Smooth muscle cell (in vitro differentiated cells): ENCODE results near the gene CTSV. TPM values are rescaled to one million over a fixed set of nuclear protein-coding genes. Genes with fewer than 3 reads are reported as not detected.
"Not testable (repeated sequence)": the region's sequence is repeated elsewhere in the genome, so short reads cannot be mapped to it uniquely, and the experiment has no call there.

Source experiments
- DNase-seq: peaks from one replicate; lab custom pipeline; 2025; ENCODE audit not compliant: unreplicated experiment; lab: John Stamatoyannopoulos, UW
- H2AFZ ChIP-seq: fragments of 200-600 bp; sonication (generic); 2 replicates; pipeline ENCODE4 v1.6.0; 2016; ENCODE audit warnings: antibody characterized with exemption, low read depth, mild to moderate bottlenecking
- H3F3A ChIP-seq: fragments of 200-600 bp; sonication (generic); 2 replicates; pipeline ENCODE4 v1.6.0; 2017; ENCODE audit warnings: antibody characterized with exemption, low read depth
- H3K27ac ChIP-seq: fragments of 200-600 bp; sonication (generic); 2 replicates; pipeline ENCODE4 v1.5.1; 2016; ENCODE audit warnings: low read depth, mild to moderate bottlenecking
- H3K27me3 ChIP-seq: fragments of 200-600 bp; sonication (generic); 2 replicates; pipeline ENCODE4 v1.6.1; 2016; ENCODE audit warnings: low read depth, mild to moderate bottlenecking
- H3K36me3 ChIP-seq: fragments of 200-600 bp; sonication (generic); 2 replicates; pipeline ENCODE4 v1.5.1; 2016; ENCODE audit warnings: low read depth
- H3K4me1 ChIP-seq: fragments of 200-600 bp; sonication (generic); 2 replicates; pipeline ENCODE4 v1.5.1; 2016; ENCODE audit warnings: low read depth
- H3K4me2 ChIP-seq: fragments of 200-600 bp; sonication (generic); 2 replicates; pipeline ENCODE4 v1.6.0; 2016; ENCODE audit warnings: mild to moderate bottlenecking
- H3K4me3 ChIP-seq: fragments of 200-600 bp; sonication (generic); 2 replicates; pipeline ENCODE4 v1.5.1; 2016; ENCODE audit warnings: mild to moderate bottlenecking
- H3K79me2 ChIP-seq: fragments of 200-600 bp; sonication (generic); 2 replicates; pipeline ENCODE4 v1.6.0; 2016; ENCODE audit warnings: low read depth, mild to moderate bottlenecking
- H3K9ac ChIP-seq: fragments of 200-600 bp; sonication (generic); 2 replicates; pipeline ENCODE4 v1.6.0; 2016; ENCODE audit warnings: low read depth
- H3K9me3 ChIP-seq: fragments of 200-600 bp; sonication (generic); replicated peaks from 2 replicates; pipeline ENCODE4 v1.5.1; 2016; ENCODE audit warnings: low read depth
- H4K20me1 ChIP-seq: fragments of 200-600 bp; sonication (generic); 2 replicates; pipeline ENCODE4 v1.6.0; 2016; ENCODE audit warnings: low read depth
- CTCF ChIP-seq: fragments of 200-600 bp; sonication (generic); IDR thresholded peaks from 2 replicates; pipeline ENCODE4 v1.5.1; 2017; ENCODE audit warnings: borderline replicate concordance, mild to moderate bottlenecking, antibody characterized with exemption; ENCODE audit not compliant: insufficient read depth, poor library complexity, severe bottlenecking
- WGBS: methylation state at CpG from one replicate; pipeline ENCODE4 v1.1.7; 2016; ENCODE audit warnings: low lambda C conversion rate; 5-methylcytosine and 5-hydroxymethylcytosine counted together
- polyA plus RNA-seq: library from polyadenylated mRNA; unstranded; fragments of >200 nt; fragmentation: Nextera tagmentation; extraction: Ambion mirVana; gene quantifications from 2 replicates; pipeline ENCODE4 v1.2.1, GENCODE V29; 2016
- total RNA-seq: library from RNA; depleted of rRNA; stranded (reverse); fragments of >200 nt; gene quantifications from 2 replicates; pipeline ENCODE4 v1.2.3, GENCODE V29; 2014

Gene CTSV
- total and polyA plus RNA-seq, 2 experiments from 2014 or later: 4.5 to 29.4 TPM

GRCh38 chr9:97064176-97064575 lies 25.2 kb upstream of the CTSV start:
- Histone ChIP-seq H4K20me1 (no peaks in the 10 kb centered on the region), H3K36me3 (no peaks in the 10 kb centered on the region), H3K27ac (no peak overlapping the region), H3K27me3 (no peaks in the 10 kb centered on the region), H3K4me2 (no peak overlapping the region), H3K4me3 (no peak overlapping the region), H3K79me2 (no peaks in the 10 kb centered on the region), H3K9ac (no peak overlapping the region), H3K4me1 (no peaks in the 10 kb centered on the region), H3F3A (no peaks in the 10 kb centered on the region), H3K9me3 (no peaks in the 10 kb centered on the region), H2AFZ (no peak overlapping the region)
- 75% methylated on average over 2 of the region's 2 CpGs for WGBS
- no peak for TF ChIP-seq CTCF
- no peak for DNase-seq

- H2AFZ ChIP-seq: no peak overlapping the region
- H3K9ac ChIP-seq: no peak overlapping the region
- no peaks in the 10 kb centered on the region for H3K27me3 ChIP-seq
- WGBS: 91% methylated on average over 3 of the region's 3 CpGs
- no peak overlapping the region for H3K27ac ChIP-seq
- H3F3A ChIP-seq: no peaks in the 10 kb centered on the region
- no peaks in the 10 kb centered on the region for H3K36me3 ChIP-seq
- H3K9me3 ChIP-seq: no peaks in the 10 kb centered on the region
- H3K79me2 ChIP-seq: no peaks in the 10 kb centered on the region
- H3K4me1 ChIP-seq: no peaks in the 10 kb centered on the region
- no peak overlapping the region for H3K4me3 ChIP-seq
- H3K4me2 ChIP-seq: no peak overlapping the region
- TF ChIP-seq CTCF: no peak
- no peak for DNase-seq
- no peaks in the 10 kb centered on the region for H4K20me1 ChIP-seq
Measured at GRCh38 chr9:97060796-97061195, 21.9 kb upstream of the CTSV start.

DNA sequence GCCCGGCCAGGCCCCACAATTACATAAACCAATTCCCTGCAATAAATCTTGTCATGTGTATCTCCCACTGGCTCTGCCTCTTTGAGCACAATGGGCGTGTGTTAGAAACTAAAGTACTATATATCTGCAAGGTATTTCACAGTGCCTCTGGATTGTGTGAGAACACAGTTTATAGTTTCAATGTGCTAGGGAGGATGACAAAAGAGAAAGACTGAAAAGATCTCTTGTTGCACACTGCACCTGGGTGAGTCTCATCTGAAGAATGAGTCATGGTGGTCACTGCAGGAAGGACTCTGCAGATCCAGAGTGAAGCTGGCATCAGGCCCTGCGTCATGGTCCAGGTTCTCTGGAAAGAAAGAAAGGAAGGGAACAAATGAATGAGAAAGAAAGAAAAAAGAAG lies 20.7 kb upstream of the CTSV start:
- no peaks in the 10 kb centered on the region for H3F3A ChIP-seq
- H3K4me3 ChIP-seq: no peak overlapping the region
- no peak for TF ChIP-seq CTCF
- H2AFZ ChIP-seq: no peak overlapping the region
- no peak for DNase-seq
- no peaks in the 10 kb centered on the region for H3K4me1 ChIP-seq
- peak overlapping the region; percentile 58 for H3K27ac ChIP-seq
- WGBS: 60% methylated on average over 3 of the region's 3 CpGs
- no peak overlapping the region for H3K4me2 ChIP-seq
- H3K9me3 ChIP-seq: no peaks in the 10 kb centered on the region
- no peaks in the 10 kb centered on the region for H3K79me2 ChIP-seq
- no peaks in the 10 kb centered on the region for H3K27me3 ChIP-seq
- no peaks in the 10 kb centered on the region for H3K36me3 ChIP-seq
- no peak overlapping the region for H3K9ac ChIP-seq
- no peaks in the 10 kb centered on the region for H4K20me1 ChIP-seq

DNA sequence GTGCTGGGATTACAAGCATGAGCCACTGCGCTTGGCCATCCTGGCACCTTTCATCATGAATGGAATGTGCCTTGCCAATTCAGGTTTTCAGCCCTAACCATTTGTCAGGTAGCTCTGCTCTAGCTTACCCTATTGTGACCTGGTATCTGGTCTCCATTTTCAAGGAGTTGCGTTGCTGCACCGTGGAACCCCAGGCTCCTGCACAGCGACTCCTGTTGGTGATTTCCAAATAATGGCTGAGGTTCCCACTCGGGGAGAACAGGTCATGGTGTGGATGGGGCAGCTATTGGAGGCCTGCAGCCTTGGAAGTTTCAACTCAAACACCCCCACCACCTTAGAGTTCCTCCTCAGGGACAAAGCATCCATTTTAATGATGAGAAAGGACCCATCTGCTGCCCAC lies 18.7 kb upstream of the CTSV start:
- WGBS: 99% methylated on average over 5 of the region's 5 CpGs
- no peaks in the 10 kb centered on the region for H3F3A ChIP-seq
- no peaks in the 10 kb centered on the region for H3K27me3 ChIP-seq
- H4K20me1 ChIP-seq: no peaks in the 10 kb centered on the region
- H3K79me2 ChIP-seq: no peaks in the 10 kb centered on the region
- no peak overlapping the region for H3K4me2 ChIP-seq
- no peak overlapping the region for H3K27ac ChIP-seq
- peaks cover under 1% of the 10 kb centered on the region for H3K4me1 ChIP-seq
- H3K4me3 ChIP-seq: no peak overlapping the region
- DNase-seq: no peak
- no peak overlapping the region for H3K9ac ChIP-seq
- no peaks in the 10 kb centered on the region for H3K36me3 ChIP-seq
- H3K9me3 ChIP-seq: no peaks in the 10 kb centered on the region
- H2AFZ ChIP-seq: no peak overlapping the region
- no peak for TF ChIP-seq CTCF

DNA sequence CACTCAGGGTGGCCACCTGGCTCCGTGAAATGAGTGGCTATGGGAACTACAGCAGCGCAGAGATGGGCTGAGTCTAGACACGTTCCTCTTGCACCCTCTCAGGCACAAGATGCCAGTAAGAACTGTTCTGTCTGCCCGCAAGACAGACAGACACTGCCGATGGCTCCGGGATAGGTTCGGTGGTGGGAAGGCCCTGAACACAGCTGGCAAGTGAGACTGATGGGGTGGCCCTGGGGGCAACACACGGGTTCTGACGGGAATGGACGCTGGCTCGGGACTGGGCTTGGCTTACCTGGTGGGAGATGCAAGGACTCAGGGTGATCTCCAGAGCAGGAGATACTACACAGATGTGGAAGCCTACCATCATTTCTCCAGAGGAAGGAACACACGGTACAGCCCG lies 16.9 kb upstream of the CTSV start:
- H3K4me3 ChIP-seq, H3K36me3 ChIP-seq, H3K27me3 ChIP-seq, H3K9me3 ChIP-seq, H2AFZ ChIP-seq, H3K9ac ChIP-seq, H3K79me2 ChIP-seq, DNase-seq, H4K20me1 ChIP-seq, H3K4me1 ChIP-seq, H3K4me2 ChIP-seq, H3F3A ChIP-seq, H3K27ac ChIP-seq: not testable (repeated sequence)
- 94% methylated on average over 12 of the region's 13 CpGs for WGBS
